ENCODE measurements around the gene ZNF691. TPM values are rescaled to one million over a fixed set of nuclear protein-coding genes. Genes with fewer than 3 reads are reported as not detected.

Gene ZNF691
- polyA plus RNA-seq, 1 of the 3 experiments (the other 2 are of a cell fraction) = 7.2 TPM

DNA sequence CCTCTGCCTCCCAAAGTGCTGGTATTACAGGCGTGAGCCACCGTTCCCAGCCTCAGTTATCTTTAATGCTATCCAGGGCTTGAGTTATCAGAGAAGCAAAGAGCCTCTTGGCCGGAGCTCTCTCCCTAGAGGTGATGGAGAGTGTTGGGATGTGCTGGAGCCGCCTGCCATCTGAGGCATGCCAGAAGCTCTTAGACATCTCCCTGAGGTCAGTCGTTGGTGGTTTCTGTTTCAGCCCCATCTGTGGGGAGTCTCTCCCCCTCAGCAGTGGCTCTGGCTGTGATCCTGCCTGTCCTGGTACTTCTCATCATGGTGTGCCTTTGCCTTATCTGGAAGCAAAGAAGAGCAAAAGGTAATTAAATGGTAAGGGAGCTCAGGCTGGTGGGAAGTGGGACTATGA is 11.6 kb upstream of the ZNF691 start:
- CTCF ChIA-PET = interaction anchor here (1.6 kb wide), 1 partner anchor 239 kb away, joined by 4 read pairs; no protein-coding TSS in a partner anchor
- no peak overlapping the region for H3K27ac ChIP-seq (ENCODE audit: low read depth in 2 of 2, low read length in 1 of 2)
- H3K36me3 ChIP-seq (replicated peaks in 1 of 2; ENCODE audit: control insufficient read depth in 1 of 2, insufficient read depth in 2 of 2, low read length in 1 of 2) = peaks cover 0 to 4% of the 10 kb centered on the region in 2 experiments
- no peaks in the 10 kb centered on the region for H3K9me3 ChIP-seq
- TF ChIP-seq, protein P1, sequence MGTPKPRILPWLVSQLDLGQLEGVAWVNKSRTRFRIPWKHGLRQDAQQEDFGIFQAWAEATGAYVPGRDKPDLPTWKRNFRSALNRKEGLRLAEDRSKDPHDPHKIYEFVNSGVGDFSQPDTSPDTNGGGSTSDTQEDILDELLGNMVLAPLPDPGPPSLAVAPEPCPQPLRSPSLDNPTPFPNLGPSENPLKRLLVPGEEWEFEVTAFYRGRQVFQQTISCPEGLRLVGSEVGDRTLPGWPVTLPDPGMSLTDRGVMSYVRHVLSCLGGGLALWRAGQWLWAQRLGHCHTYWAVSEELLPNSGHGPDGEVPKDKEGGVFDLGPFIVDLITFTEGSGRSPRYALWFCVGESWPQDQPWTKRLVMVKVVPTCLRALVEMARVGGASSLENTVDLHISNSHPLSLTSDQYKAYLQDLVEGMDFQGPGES (IDR thresholded peaks at IDR 0.05; ENCODE audit: low read depth, low read length) = no peak
- no peak for TF ChIP-seq RCOR1 (IDR thresholded peaks at IDR 0.05; ENCODE audit: low read length)
- no peak for TF ChIP-seq JUND (IDR thresholded peaks at IDR 0.05)
- TF ChIP-seq, protein P2, sequence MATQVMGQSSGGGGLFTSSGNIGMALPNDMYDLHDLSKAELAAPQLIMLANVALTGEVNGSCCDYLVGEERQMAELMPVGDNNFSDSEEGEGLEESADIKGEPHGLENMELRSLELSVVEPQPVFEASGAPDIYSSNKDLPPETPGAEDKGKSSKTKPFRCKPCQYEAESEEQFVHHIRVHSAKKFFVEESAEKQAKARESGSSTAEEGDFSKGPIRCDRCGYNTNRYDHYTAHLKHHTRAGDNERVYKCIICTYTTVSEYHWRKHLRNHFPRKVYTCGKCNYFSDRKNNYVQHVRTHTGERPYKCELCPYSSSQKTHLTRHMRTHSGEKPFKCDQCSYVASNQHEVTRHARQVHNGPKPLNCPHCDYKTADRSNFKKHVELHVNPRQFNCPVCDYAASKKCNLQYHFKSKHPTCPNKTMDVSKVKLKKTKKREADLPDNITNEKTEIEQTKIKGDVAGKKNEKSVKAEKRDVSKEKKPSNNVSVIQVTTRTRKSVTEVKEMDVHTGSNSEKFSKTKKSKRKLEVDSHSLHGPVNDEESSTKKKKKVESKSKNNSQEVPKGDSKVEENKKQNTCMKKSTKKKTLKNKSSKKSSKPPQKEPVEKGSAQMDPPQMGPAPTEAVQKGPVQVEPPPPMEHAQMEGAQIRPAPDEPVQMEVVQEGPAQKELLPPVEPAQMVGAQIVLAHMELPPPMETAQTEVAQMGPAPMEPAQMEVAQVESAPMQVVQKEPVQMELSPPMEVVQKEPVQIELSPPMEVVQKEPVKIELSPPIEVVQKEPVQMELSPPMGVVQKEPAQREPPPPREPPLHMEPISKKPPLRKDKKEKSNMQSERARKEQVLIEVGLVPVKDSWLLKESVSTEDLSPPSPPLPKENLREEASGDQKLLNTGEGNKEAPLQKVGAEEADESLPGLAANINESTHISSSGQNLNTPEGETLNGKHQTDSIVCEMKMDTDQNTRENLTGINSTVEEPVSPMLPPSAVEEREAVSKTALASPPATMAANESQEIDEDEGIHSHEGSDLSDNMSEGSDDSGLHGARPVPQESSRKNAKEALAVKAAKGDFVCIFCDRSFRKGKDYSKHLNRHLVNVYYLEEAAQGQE (IDR thresholded peaks at IDR 0.05; ENCODE audit: low read depth, low read length) = no peak
- TF ChIP-seq FOXJ3 (CRISPR knock-in tag; IDR thresholded peaks at IDR 0.05) = no peak
- TF ChIP-seq GATA2 (CRISPR knock-in tag; IDR thresholded peaks at IDR 0.05) = no peak
- no peak for TF ChIP-seq RFX5 (IDR thresholded peaks at IDR 0.05; ENCODE audit: low read length)
- no peak for TF ChIP-seq MXI1 (IDR thresholded peaks at IDR 0.05; ENCODE audit: low read depth, low read length)
- no peak for TF ChIP-seq SMC3 (IDR thresholded peaks at IDR 0.05; ENCODE audit: low read depth, low read length)
- TF ChIP-seq, protein P3, sequence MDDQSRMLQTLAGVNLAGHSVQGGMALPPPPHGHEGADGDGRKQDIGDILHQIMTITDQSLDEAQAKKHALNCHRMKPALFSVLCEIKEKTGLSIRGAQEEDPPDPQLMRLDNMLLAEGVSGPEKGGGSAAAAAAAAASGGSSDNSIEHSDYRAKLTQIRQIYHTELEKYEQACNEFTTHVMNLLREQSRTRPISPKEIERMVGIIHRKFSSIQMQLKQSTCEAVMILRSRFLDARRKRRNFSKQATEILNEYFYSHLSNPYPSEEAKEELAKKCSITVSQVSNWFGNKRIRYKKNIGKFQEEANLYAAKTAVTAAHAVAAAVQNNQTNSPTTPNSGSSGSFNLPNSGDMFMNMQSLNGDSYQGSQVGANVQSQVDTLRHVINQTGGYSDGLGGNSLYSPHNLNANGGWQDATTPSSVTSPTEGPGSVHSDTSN (IDR thresholded peaks at IDR 0.05) = no peak
- no peak for TF ChIP-seq TEAD4 (IDR thresholded peaks at IDR 0.05; ENCODE audit: borderline replicate concordance, insufficient read depth)
- no peak for TF ChIP-seq RAD21 (IDR thresholded peaks at IDR 0.05; ENCODE audit: low read length)
- no peak for TF ChIP-seq TAF1 (IDR thresholded peaks at IDR 0.05; ENCODE audit: borderline replicate concordance, low read depth, low read length)
- TF ChIP-seq, protein P4, sequence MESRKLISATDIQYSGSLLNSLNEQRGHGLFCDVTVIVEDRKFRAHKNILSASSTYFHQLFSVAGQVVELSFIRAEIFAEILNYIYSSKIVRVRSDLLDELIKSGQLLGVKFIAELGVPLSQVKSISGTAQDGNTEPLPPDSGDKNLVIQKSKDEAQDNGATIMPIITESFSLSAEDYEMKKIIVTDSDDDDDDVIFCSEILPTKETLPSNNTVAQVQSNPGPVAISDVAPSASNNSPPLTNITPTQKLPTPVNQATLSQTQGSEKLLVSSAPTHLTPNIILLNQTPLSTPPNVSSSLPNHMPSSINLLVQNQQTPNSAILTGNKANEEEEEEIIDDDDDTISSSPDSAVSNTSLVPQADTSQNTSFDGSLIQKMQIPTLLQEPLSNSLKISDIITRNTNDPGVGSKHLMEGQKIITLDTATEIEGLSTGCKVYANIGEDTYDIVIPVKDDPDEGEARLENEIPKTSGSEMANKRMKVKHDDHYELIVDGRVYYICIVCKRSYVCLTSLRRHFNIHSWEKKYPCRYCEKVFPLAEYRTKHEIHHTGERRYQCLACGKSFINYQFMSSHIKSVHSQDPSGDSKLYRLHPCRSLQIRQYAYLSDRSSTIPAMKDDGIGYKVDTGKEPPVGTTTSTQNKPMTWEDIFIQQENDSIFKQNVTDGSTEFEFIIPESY (IDR thresholded peaks at IDR 0.05; ENCODE audit: borderline replicate concordance, low read depth) = no peak
- TF ChIP-seq NFIC (IDR thresholded peaks at IDR 0.05; ENCODE audit: borderline replicate concordance) = no peak
- TF ChIP-seq EP300 (IDR thresholded peaks at IDR 0.05; ENCODE audit: borderline replicate concordance in 1 of 2, low read depth in 1 of 2, low read length in 1 of 2) = no peak
- TF ChIP-seq, protein P5, sequence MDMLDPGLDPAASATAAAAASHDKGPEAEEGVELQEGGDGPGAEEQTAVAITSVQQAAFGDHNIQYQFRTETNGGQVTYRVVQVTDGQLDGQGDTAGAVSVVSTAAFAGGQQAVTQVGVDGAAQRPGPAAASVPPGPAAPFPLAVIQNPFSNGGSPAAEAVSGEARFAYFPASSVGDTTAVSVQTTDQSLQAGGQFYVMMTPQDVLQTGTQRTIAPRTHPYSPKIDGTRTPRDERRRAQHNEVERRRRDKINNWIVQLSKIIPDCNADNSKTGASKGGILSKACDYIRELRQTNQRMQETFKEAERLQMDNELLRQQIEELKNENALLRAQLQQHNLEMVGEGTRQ (IDR thresholded peaks at IDR 0.05; ENCODE audit: borderline replicate concordance, low read depth, low read length) = no peak
- H2AFZ ChIP-seq (ENCODE audit: low read depth) = no peak overlapping the region
- no peak overlapping the region for H3K4me3 ChIP-seq (ENCODE audit: low read depth in 2 of 2, low read length in 1 of 2)
- peak; percentile 28 for DNase-seq
- H3K9me2 ChIP-seq = no peaks in the 10 kb centered on the region
- no peaks in the 10 kb centered on the region for H3F3A ChIP-seq (replicated peaks; ENCODE audit: insufficient read depth)
- H3K4me2 ChIP-seq = no peak overlapping the region
- WGBS (ENCODE audit: low lambda C conversion rate) = 62% methylated on average over 4 of the region's 5 CpGs
- no peaks in the 10 kb centered on the region for H3K79me2 ChIP-seq (ENCODE audit: insufficient read depth)
- H3K4me1 ChIP-seq (ENCODE audit: control insufficient read depth in 1 of 2, insufficient read depth in 2 of 2, low read depth in 1 of 2, low read length in 1 of 2) = peaks cover 0 to 6% of the 10 kb centered on the region in 2 experiments; a peak in 1 of 4 replicates
- no peaks in the 10 kb centered on the region for H4K20me1 ChIP-seq (ENCODE audit: insufficient read depth)
- POLR2A ChIA-PET = interaction anchor here (0.6 to 5.4 kb wide), 4 partner anchors 11 to 57 kb away, joined by 3 to 26 read pairs (median 3); partner anchors contain the start of genes SVBP and ZNF691
- H3K9ac ChIP-seq = no peak overlapping the region
- H3K27me3 ChIP-seq (ENCODE audit: insufficient read depth) = no peaks in the 10 kb centered on the region
